OCI-LY7 (cell line): ENCODE data around the gene PCCA. TPM values are rescaled to one million over a fixed set of nuclear protein-coding genes. Genes with fewer than 3 reads are reported as not detected.
"Not testable (repeated sequence)": the region's sequence is repeated elsewhere in the genome, so short reads cannot be mapped to it uniquely, and the experiment has no call there.

Experiments
- BruUV-seq: library from RNA; stranded (reverse); fragments of 400-500 nt; replicated peaks from 2 replicates; lab custom pipeline; 2021; lab: Mats Ljungman, UMichigan
- CTCF ChIA-PET: fragments of 300-600 bp; sonication (Branson Sonifier 250); formaldehyde crosslinking; loops from one replicate; lab custom pipeline; 2022; ENCODE audit warnings: antibody characterized with exemption; ENCODE audit not compliant: unreplicated experiment; lab: Charles Lee
- POLR2A ChIA-PET: fragments of 300-600 bp; sonication (Branson Sonifier 250); formaldehyde crosslinking; loops from one replicate; lab custom pipeline; 2022; ENCODE audit warnings: antibody characterized with exemption; lab: Charles Lee
- DNase-seq: peaks from one replicate; pipeline ENCODE4 v3.0.0-alpha.2; 2015; ENCODE audit warnings: low spot score
- H2AFZ ChIP-seq: fragments of 200-600 bp; sonication (generic), shearing (Covaris generic); 2 replicates; pipeline ENCODE4 v1.6.1; 2014; ENCODE audit warnings: mild to moderate bottlenecking, antibody characterized with exemption, low read length, moderate library complexity
- H3K27ac ChIP-seq: fragments of 200-600 bp; sonication (generic); 2 replicates; pipeline ENCODE4 v1.5.1; 2014; ENCODE audit warnings: mixed run types, low read depth, mild to moderate bottlenecking, moderate library complexity, low read length, inconsistent platforms; ENCODE audit not compliant: poor library complexity, severe bottlenecking
- H3K36me3 ChIP-seq: fragments of 200-600 bp; sonication (generic); 2 replicates; pipeline ENCODE4 v1.6.1; 2014; ENCODE audit warnings: mild to moderate bottlenecking, antibody characterized with exemption, low read length, moderate library complexity, mixed read lengths; ENCODE audit not compliant: insufficient read depth
- H3K4me1 ChIP-seq: fragments of 200-600 bp; sonication (generic); 2 replicates; pipeline ENCODE4 v1.5.1; 2014; ENCODE audit warnings: mild to moderate bottlenecking, low read length; ENCODE audit not compliant: insufficient read depth, poor library complexity, severe bottlenecking
- H3K4me2 ChIP-seq: fragments of 200-600 bp; sonication (generic); 2 replicates; pipeline ENCODE4 v1.6.1; 2014; ENCODE audit warnings: mild to moderate bottlenecking, low read length
- H3K4me3 ChIP-seq: fragments of 200-600 bp; sonication (generic); 2 replicates; pipeline ENCODE4 v1.5.1; 2014; ENCODE audit warnings: mild to moderate bottlenecking, low read depth, low read length; ENCODE audit not compliant: poor library complexity, severe bottlenecking
- H3K79me2 ChIP-seq: fragments of 200-600 bp; sonication (generic); 2 replicates; pipeline ENCODE4 v1.6.1; 2016; ENCODE audit warnings: low read depth, mild to moderate bottlenecking, low read length, moderate library complexity, mixed read lengths; ENCODE audit not compliant: insufficient read depth
- H3K9me2 ChIP-seq: fragments of 200-600 bp; sonication (generic); 2 replicates; pipeline ENCODE4 v1.6.1; 2016; ENCODE audit warnings: mild to moderate bottlenecking, low read length, mixed read lengths; ENCODE audit not compliant: insufficient read depth
- H3K9me3 ChIP-seq: fragments of 200-600 bp; sonication (generic); 2 replicates; pipeline ENCODE4 v1.6.1; 2014; ENCODE audit warnings: mild to moderate bottlenecking, mixed run types, low read length, mixed read lengths
- H4K20me1 ChIP-seq: fragments of 200-600 bp; sonication (generic); 2 replicates; pipeline ENCODE4 v1.6.1; 2014; ENCODE audit warnings: mild to moderate bottlenecking, antibody characterized with exemption, low read length, moderate library complexity, mixed read lengths; ENCODE audit not compliant: insufficient read depth
- EZH2phosphoT487 ChIP-seq: fragments of 200-600 bp; sonication (generic); IDR thresholded peaks from 2 replicates; pipeline ENCODE4 v1.6.1; 2018; ENCODE audit warnings: low read depth, borderline replicate concordance, mild to moderate bottlenecking, mixed run types, antibody characterized with exemption, low read length, moderate library complexity, mixed read lengths
- intact Hi-C: fragments of 100-400 bp; cut with micrococcal nuclease; formaldehyde crosslinking; loops from one replicate; pipeline ENCODE4 v1.10.0; 2022; ENCODE audit not compliant: unreplicated experiment
- total RNA-seq, 2 experiments: library from RNA; depleted of rRNA in 1 of 2; stranded (reverse); fragments of >200 nt in 1 of 2; shearing (Covaris generic) in 1 of 2; gene quantifications; 2 replicates each; pipeline ENCODE4 v1.2.3, GENCODE V29; 2014 to 2022
- TF ChIP-seq, protein P1 (sequence below): fragments of 200-600 bp; sonication (generic); conservative IDR thresholded peaks from 2 replicates; pipeline ENCODE4 v1.5.1; 2014; ENCODE audit warnings: mild to moderate bottlenecking, antibody characterized with exemption, low read length, moderate library complexity, mixed read lengths

Gene PCCA
- total RNA-seq, 2 experiments from 2014 or later = 2.7 to 7.2 TPM

DNA sequence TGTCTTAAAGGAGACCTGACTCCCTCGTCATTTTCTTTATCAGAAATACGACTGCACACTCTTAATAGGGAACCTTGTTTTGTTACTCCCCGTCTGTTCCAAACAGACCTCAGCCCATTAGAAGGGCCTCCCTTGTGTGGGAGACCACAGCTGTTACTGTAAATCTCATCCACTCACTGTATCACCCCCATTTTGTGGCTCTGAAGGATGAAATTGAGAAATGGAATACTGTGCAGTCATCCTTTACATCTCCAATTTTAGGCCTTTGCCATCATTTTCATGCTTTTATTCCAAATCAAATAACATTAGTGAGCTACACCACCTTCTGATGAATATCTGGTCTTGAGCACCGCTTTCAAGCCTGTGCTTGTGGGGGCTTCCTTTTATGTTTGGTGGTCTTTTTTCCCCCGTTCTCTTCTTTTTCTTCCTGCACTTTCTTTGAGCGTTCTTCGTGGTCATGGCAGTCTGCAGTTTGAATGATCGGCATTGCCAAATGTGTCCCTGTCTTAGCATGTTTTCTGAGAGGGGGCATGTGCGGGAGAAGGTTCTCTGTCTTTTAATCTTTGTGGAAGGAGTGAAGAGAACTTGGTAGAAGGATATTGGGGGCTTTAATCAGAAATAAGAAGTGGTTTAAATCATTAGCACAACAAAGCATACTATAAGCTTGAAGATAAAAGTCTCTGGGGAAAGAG lies 433.9 kb downstream of the PCCA start:
- BruUV-seq = no TSS peak
- no peaks in the 10 kb centered on the region for H3K36me3 ChIP-seq
- H4K20me1 ChIP-seq = no peaks in the 10 kb centered on the region
- H3K4me1 ChIP-seq = no peaks in the 10 kb centered on the region
- H3K4me2 ChIP-seq = no peak overlapping the region
- no peak overlapping the region for H2AFZ ChIP-seq
- H3K9me3 ChIP-seq = no peaks in the 10 kb centered on the region
- POLR2A ChIA-PET = no interaction called here
- H3K27ac ChIP-seq = no peak overlapping the region
- CTCF ChIA-PET = no interaction called here
- TF ChIP-seq, protein P1, sequence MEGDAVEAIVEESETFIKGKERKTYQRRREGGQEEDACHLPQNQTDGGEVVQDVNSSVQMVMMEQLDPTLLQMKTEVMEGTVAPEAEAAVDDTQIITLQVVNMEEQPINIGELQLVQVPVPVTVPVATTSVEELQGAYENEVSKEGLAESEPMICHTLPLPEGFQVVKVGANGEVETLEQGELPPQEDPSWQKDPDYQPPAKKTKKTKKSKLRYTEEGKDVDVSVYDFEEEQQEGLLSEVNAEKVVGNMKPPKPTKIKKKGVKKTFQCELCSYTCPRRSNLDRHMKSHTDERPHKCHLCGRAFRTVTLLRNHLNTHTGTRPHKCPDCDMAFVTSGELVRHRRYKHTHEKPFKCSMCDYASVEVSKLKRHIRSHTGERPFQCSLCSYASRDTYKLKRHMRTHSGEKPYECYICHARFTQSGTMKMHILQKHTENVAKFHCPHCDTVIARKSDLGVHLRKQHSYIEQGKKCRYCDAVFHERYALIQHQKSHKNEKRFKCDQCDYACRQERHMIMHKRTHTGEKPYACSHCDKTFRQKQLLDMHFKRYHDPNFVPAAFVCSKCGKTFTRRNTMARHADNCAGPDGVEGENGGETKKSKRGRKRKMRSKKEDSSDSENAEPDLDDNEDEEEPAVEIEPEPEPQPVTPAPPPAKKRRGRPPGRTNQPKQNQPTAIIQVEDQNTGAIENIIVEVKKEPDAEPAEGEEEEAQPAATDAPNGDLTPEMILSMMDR = no peak
- no peak for TF ChIP-seq EZH2phosphoT487
- no peak for DNase-seq
- H3K4me3 ChIP-seq = no peak overlapping the region
- intact Hi-C loops = no loop called here
- no peaks in the 10 kb centered on the region for H3K79me2 ChIP-seq
- H3K9me2 ChIP-seq = no peaks in the 10 kb centered on the region

DNA sequence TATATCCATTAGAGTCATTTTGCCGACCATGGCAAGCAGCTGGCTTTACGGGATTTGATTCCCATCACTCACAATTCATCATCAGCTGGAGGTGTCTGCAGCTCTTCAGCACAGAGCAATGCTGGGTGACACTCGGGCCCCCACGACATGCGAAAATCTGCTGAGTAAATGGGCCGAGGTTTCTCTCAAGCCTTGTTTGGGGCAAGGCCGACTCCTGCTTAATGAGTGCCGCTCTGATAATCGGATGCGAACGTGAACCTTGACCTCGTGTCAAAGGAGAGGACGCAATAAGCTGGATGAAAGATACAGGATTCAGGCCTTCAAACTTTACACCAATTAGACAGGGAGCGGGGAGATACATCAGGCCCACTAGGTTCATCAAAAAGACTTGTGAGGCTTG lies 434.5 kb downstream of the PCCA start:
- POLR2A ChIA-PET = no interaction called here
- no peak for TF ChIP-seq EZH2phosphoT487
- TF ChIP-seq, protein P1 = no peak
- Histone ChIP-seq H3K79me2 (no peaks in the 10 kb centered on the region), H3K9me2 (no peaks in the 10 kb centered on the region), H3K36me3 (no peaks in the 10 kb centered on the region), H4K20me1 (no peaks in the 10 kb centered on the region), H3K27ac (no peak overlapping the region), H2AFZ (no peak overlapping the region), H3K9me3 (no peaks in the 10 kb centered on the region), H3K4me1 (no peaks in the 10 kb centered on the region), H3K4me2 (no peak overlapping the region), H3K4me3 (no peak overlapping the region)
- no TSS peak for BruUV-seq
- no peak for DNase-seq
- intact Hi-C loops = no loop called here
- CTCF ChIA-PET = no interaction called here

DNA sequence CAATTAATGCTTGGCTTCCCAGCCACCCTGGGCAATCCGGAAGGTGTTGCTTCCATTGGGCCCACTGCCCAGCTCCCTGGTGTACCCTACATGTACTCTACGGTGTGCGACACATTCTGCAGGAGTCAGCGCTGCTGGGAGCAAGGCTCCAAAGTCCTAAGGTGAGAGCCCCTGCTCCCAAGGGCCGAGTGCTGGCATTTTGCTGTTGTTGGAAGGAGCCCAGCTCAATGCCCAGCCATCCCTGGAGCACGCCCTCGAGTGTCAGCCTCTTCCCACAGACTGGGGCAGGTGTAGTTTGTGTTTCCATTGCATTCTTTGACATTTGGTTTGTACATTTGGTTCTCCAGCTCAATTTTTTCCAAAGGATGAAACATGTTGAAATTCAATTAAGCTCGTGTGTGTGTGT lies 435.1 kb downstream of the PCCA start:
- TF ChIP-seq, protein P1 = no peak
- no peak for TF ChIP-seq EZH2phosphoT487
- Histone ChIP-seq H3K79me2 (no peaks in the 10 kb centered on the region), H2AFZ (no peak overlapping the region), H3K4me3 (no peak overlapping the region), H3K4me1 (no peaks in the 10 kb centered on the region), H3K36me3 (no peaks in the 10 kb centered on the region), H4K20me1 (no peaks in the 10 kb centered on the region), H3K9me3 (no peaks in the 10 kb centered on the region), H3K27ac (no peak overlapping the region), H3K4me2 (no peak overlapping the region), H3K9me2 (no peaks in the 10 kb centered on the region)
- DNase-seq = no peak
- no TSS peak for BruUV-seq
- intact Hi-C loops = no loop called here
- CTCF ChIA-PET = no interaction called here
- POLR2A ChIA-PET = no interaction called here

DNA sequence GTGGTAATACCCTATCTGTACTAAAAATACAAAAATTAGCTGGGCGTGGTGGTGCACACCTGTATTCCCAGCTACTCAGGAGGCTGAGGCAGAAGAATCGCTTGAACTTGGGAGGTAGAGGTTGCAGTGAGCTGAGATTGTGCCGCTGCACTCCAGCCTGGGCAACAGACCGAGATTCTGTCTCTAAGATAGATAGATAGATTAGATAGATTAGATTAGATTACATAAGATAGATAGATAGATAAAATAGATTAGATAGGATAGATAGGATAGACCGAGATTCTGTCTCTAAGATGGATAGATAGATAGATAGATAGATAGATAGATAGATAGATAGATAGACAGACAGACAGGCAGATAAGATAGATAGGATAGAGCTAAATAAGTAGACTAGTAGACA lies 435.8 kb downstream of the PCCA start:
- H3K9me3 ChIP-seq, H3K36me3 ChIP-seq, H2AFZ ChIP-seq, H3K4me3 ChIP-seq, H3K4me1 ChIP-seq, POLR2A ChIA-PET, H3K4me2 ChIP-seq, DNase-seq, H3K27ac ChIP-seq, H3K79me2 ChIP-seq, intact Hi-C loops, CTCF ChIA-PET, BruUV-seq, H4K20me1 ChIP-seq, H3K9me2 ChIP-seq: not testable (repeated sequence)
